ENCODE data around the gene RAN. TPM values are rescaled to one million over a fixed set of nuclear protein-coding genes. Genes with fewer than 3 reads are reported as not detected.

Gene RAN
- 403 and 508 TPM in 2 replicates for total RNA-seq

DNA sequence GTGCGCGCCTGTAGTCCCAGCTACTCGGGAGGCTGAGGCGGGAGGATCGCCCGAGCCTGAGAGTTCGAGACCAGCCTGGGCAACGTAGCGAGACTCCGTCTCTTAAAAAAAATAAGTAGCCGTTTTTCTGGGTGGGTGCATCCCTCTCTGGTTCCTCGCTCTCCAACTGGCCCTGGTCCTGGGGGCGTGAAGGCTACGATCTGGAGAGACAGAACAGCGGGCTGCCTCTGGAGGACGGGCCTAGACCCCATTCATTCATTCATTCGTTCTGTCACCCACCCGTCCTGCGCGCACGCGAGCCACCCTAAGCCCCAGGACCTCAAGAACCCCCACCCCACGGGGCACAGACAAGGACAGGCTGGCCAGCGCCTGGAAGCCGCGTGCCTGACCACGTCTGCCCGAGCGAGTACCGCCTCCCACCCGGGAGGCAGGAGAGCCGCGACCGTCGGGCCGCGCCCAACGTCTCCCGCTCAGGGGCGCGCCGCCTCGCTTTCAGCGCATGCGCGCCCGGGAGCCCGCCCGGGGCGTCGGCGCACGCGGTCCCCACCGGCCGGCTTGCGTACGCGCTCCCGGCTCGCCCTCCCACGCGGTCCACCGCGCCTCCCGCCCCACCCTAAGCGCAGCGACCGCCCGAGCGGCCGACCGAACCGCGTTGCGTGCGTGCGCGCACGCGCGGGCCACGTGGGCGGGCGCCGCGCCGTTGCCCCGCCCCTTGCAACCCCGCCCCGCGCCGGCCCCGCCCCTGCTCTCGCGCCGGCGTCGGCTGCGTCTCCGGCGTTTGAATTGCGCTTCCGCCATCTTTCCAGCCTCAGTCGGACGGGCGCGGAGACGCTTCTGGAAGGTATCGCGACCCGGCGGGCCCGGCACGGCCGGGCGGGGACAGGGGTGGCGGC lies at the start of gene RAN:
Gene RAN, plus strand, starts transcription at position 781 of the 893 bp plus-strand sequence. CDS start 528 bp downstream, outside the sequence.

GRCh38 chr12:130838951-130839769 lies 32.7 kb upstream of the RAN start, which contains the start of gene STX2:
STX2 (minus strand) TSS chr12:130839250; CDS start chr12:130839099, 151 bp downstream.

Small RNA genes within 50 kb of the gene (small RNA-seq; reads per million reads assigned to genes)
- not detected for gene RF00019
- gene RNU6-1077P, result not detected

Other genes with a start within 250 kb of the RAN start
- gene RIMBP2, start 155.8 kb upstream of the RAN start, total RNA-seq, result 0.11 TPM in 1 of 2 replicates, not detected in the other
- 21.2 and 24.0 TPM in 2 replicates for gene STX2, start 32.8 kb upstream of the RAN start, total RNA-seq
- gene ADGRD1, start 81.8 kb downstream of the RAN start, total RNA-seq, result not detected in 2 replicates